DND-41 (cell line): ENCODE data around the gene CDK11B.

Experiments
- ATAC-seq: fragments of 200-7000 bp; cut with Tn5 transposase; 3 replicates; pipeline ENCODE4 v1.9.1; 2021; ENCODE audit warnings: low read depth; ENCODE audit not compliant: insufficient read depth
- DNase-seq: peaks from one replicate; pipeline ENCODE4 v3.0.0-alpha.2; 2020
- H2AFZ ChIP-seq: 2 replicates; pipeline ENCODE4 v1.6.0; 2012; ENCODE audit warnings: low read depth, low read length
- H3K27ac ChIP-seq: 2 replicates; pipeline ENCODE4 v1.5.1; 2012; ENCODE audit warnings: low read length, inconsistent platforms
- H3K27me3 ChIP-seq: fragments of 200-600 bp; sonication (generic); 2 replicates; pipeline ENCODE4 v1.6.0; 2012; ENCODE audit warnings: low read length, mild to moderate bottlenecking, inconsistent platforms; ENCODE audit not compliant: insufficient read depth, poor library complexity
- H3K36me3 ChIP-seq: 2 replicates; pipeline ENCODE4 v1.5.1; 2012; ENCODE audit warnings: low read length, inconsistent platforms; ENCODE audit not compliant: insufficient read depth
- H3K4me1 ChIP-seq: 2 replicates; pipeline ENCODE4 v1.5.1; 2012; ENCODE audit warnings: mild to moderate bottlenecking, low read length; ENCODE audit not compliant: insufficient read depth
- H3K4me2 ChIP-seq: 2 replicates; pipeline ENCODE4 v1.6.0; 2012; ENCODE audit warnings: mild to moderate bottlenecking, moderate library complexity, low read length, inconsistent platforms; ENCODE audit not compliant: insufficient read depth
- H3K4me3 ChIP-seq, 2 experiments: fragments of 200-600 bp in 1 of 2; shearing (Covaris generic) in 1 of 2; 2 replicates each; pipeline ENCODE4 v1.5.1; 2012 to 2016; ENCODE audit warnings: inconsistent platforms in 2 of 2, low read length in 2 of 2, mild to moderate bottlenecking in 2 of 2, low read depth in 1 of 2, moderate library complexity in 1 of 2
- H3K79me2 ChIP-seq: 2 replicates; pipeline ENCODE4 v1.6.0; 2012; ENCODE audit warnings: low read length, inconsistent platforms; ENCODE audit not compliant: insufficient read depth
- H3K9ac ChIP-seq: 2 replicates; pipeline ENCODE4 v1.6.0; 2012; ENCODE audit warnings: low read depth, mild to moderate bottlenecking, inconsistent platforms, low read length, moderate library complexity
- H3K9me3 ChIP-seq: 2 replicates; pipeline ENCODE4 v1.5.1; 2012; ENCODE audit warnings: low read length, moderate library complexity, mild to moderate bottlenecking, inconsistent platforms; ENCODE audit not compliant: insufficient read depth, severe bottlenecking
- H4K20me1 ChIP-seq: 2 replicates; pipeline ENCODE4 v1.6.0; 2012; ENCODE audit warnings: low read length; ENCODE audit not compliant: insufficient read depth
- CTCF ChIP-seq: IDR thresholded peaks from 2 replicates; pipeline ENCODE4 v1.5.1; 2012; ENCODE audit warnings: borderline replicate concordance, low read length, moderate library complexity, mild to moderate bottlenecking; ENCODE audit not compliant: poor library complexity, severe bottlenecking; ENCODE audit errors: extremely low read depth
- EZH2 ChIP-seq: IDR thresholded peaks from 3 replicates; pipeline ENCODE4 v1.6.1; 2012; ENCODE audit warnings: borderline replicate concordance, low read depth, mild to moderate bottlenecking, moderate library complexity, low read length, inconsistent platforms; ENCODE audit not compliant: severe bottlenecking

The CDK11B gene

GRCh38 chr1:1600861-1601563 is 57.8 kb downstream of the CDK11B start:
- no peak for TF ChIP-seq CTCF
- no peak for TF ChIP-seq EZH2

DNA sequence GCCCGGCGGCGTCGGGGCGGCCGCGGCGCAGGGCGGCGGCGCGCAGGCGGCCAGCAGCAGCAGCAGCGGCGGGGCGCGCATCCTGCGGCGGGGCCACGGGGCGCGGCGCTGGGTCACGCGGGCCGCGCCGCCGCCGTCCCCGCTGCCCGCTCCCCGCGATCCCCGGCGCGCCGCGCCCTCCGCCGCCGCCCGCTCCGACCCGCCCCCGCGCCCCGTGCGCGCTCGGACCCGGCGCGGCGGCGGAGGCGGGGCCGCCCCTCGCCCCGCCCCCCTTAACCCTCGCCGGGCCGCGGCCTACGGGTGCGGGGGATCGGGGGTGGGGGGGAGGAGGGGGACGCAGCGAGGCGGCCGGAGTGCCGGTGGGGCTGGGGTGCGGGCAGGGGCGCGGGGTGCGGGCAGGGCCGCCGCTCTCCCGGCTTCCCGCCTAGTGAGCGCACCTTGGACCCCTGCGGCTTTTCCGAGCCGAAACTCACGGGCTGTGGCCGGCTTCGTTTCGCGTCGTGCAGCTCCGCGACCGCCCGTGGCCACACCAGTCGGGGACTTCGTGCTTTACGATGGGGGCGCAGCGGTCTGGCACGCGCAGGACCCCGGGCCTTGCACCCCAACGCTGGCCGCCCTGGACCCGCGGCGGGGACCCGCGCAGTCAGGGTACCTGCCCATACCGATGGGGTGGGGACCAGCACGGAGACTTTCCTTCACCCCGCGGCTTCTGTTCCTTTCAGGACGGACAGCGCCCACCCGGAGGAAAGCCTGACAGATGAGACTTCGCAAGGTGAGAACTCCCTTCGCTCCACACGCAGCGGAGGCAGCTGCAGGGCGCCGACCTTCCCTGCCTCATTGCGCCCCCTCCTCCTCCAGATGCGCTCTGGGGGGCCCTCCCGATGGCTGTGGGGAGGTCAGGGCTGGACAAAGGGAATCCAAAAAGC is 58.6 kb downstream of the CDK11B start, which contains the start of gene FNDC10:
FNDC10 (minus strand) TSS at position 201 of the 926 bp plus-strand sequence; CDS start at position 81, 120 bp downstream.
- Histone ChIP-seq H3K4me3 (no peak within 1 kb of the TSS), H3K4me1 (no peaks in the 10 kb centered on the region), H3K4me2 (no peak within 1 kb of the TSS), H3K36me3 (no peaks in the 10 kb centered on the region), H3K27me3 (no peaks in the 10 kb centered on the region), H4K20me1 (no peaks in the 10 kb centered on the region), H3K79me2 (no peaks in the 10 kb centered on the region), H3K9ac (no peak within 1 kb of the TSS), H3K9me3 (no peaks in the 10 kb centered on the region), H2AFZ (no peak within 1 kb of the TSS), H3K27ac (no peak within 1 kb of the TSS)
- DNase-seq (no peak), ATAC-seq (no peak)
- no peak for TF ChIP-seq CTCF
- TF ChIP-seq EZH2, result no peak

More at GRCh38 chr1:1600861-1601563, 57.8 kb downstream of the CDK11B start:
- no peak overlapping the region for H3K9ac ChIP-seq
- H4K20me1 ChIP-seq, result no peaks in the 10 kb centered on the region
- H3K36me3 ChIP-seq, result no peaks in the 10 kb centered on the region
- no peaks in the 10 kb centered on the region for H3K4me1 ChIP-seq
- H3K9me3 ChIP-seq, result no peaks in the 10 kb centered on the region
- no peaks in the 10 kb centered on the region for H3K79me2 ChIP-seq
- ATAC-seq, result no peak
- no peak overlapping the region for H3K4me2 ChIP-seq
- no peak overlapping the region for H2AFZ ChIP-seq
- DNase-seq, result no peak
- H3K4me3 ChIP-seq, result no peak overlapping the region
- no peak overlapping the region for H3K27ac ChIP-seq
- H3K27me3 ChIP-seq, result no peaks in the 10 kb centered on the region

GRCh38 chr1:1599030-1599934 is 59.5 kb downstream of the CDK11B start:
- TF ChIP-seq EZH2 (no peak), CTCF (no peak)
- no peak overlapping the region for H3K27ac ChIP-seq
- no peaks in the 10 kb centered on the region for H3K9me3 ChIP-seq
- H3K36me3 ChIP-seq, result no peaks in the 10 kb centered on the region
- H3K9ac ChIP-seq, result no peak overlapping the region
- H4K20me1 ChIP-seq, result no peaks in the 10 kb centered on the region
- H3K4me2 ChIP-seq, result no peak overlapping the region
- no peak for DNase-seq
- H3K79me2 ChIP-seq, result no peaks in the 10 kb centered on the region
- no peak overlapping the region for H2AFZ ChIP-seq
- H3K4me1 ChIP-seq, result no peaks in the 10 kb centered on the region
- no peak for ATAC-seq
- H3K4me3 ChIP-seq, result no peak overlapping the region
- H3K27me3 ChIP-seq, result no peaks in the 10 kb centered on the region
